ENCODE data around the gene BLOC1S4. TPM values are rescaled to one million over a fixed set of nuclear protein-coding genes. Genes with fewer than 3 reads are reported as not detected.

BLOC1S4 gene
- total and polyA plus RNA-seq, 4 donors = 4.9 to 7.7 (median 5.4) TPM

GRCh38 chr4:6668391-6668790 lies 47.6 kb upstream of the BLOC1S4 start:
- TF ChIP-seq JUND (IDR thresholded peaks at IDR 0.05) (no peak), RXRA (IDR thresholded peaks at IDR 0.05) (no peak), EGR1 (IDR thresholded peaks at IDR 0.05; ENCODE audit: low read depth in 2 of 2) (no peak), CTCF (IDR thresholded peaks at IDR 0.05; ENCODE audit: low read depth, low read length, missing input control) (no peak), FOXA2 (IDR thresholded peaks at IDR 0.05) (no peak), HNF4G (IDR thresholded peaks at IDR 0.05) (no peak), SP1 (IDR thresholded peaks at IDR 0.05) (no peak), FOXA1 (IDR thresholded peaks at IDR 0.05) (no peak), RAD21 (IDR thresholded peaks at IDR 0.05) (no peak), YY1 (IDR thresholded peaks at IDR 0.05) (no peak), TAF1 (conservative IDR thresholded peaks at IDR 0.05) (no peak)
- TF ChIP-seq, protein P1, sequence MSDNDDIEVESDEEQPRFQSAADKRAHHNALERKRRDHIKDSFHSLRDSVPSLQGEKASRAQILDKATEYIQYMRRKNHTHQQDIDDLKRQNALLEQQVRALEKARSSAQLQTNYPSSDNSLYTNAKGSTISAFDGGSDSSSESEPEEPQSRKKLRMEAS (IDR thresholded peaks at IDR 0.05) = no peak
- TF ChIP-seq, protein P2, sequence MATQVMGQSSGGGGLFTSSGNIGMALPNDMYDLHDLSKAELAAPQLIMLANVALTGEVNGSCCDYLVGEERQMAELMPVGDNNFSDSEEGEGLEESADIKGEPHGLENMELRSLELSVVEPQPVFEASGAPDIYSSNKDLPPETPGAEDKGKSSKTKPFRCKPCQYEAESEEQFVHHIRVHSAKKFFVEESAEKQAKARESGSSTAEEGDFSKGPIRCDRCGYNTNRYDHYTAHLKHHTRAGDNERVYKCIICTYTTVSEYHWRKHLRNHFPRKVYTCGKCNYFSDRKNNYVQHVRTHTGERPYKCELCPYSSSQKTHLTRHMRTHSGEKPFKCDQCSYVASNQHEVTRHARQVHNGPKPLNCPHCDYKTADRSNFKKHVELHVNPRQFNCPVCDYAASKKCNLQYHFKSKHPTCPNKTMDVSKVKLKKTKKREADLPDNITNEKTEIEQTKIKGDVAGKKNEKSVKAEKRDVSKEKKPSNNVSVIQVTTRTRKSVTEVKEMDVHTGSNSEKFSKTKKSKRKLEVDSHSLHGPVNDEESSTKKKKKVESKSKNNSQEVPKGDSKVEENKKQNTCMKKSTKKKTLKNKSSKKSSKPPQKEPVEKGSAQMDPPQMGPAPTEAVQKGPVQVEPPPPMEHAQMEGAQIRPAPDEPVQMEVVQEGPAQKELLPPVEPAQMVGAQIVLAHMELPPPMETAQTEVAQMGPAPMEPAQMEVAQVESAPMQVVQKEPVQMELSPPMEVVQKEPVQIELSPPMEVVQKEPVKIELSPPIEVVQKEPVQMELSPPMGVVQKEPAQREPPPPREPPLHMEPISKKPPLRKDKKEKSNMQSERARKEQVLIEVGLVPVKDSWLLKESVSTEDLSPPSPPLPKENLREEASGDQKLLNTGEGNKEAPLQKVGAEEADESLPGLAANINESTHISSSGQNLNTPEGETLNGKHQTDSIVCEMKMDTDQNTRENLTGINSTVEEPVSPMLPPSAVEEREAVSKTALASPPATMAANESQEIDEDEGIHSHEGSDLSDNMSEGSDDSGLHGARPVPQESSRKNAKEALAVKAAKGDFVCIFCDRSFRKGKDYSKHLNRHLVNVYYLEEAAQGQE (IDR thresholded peaks at IDR 0.05) = no peak
- TF ChIP-seq, protein P3, sequence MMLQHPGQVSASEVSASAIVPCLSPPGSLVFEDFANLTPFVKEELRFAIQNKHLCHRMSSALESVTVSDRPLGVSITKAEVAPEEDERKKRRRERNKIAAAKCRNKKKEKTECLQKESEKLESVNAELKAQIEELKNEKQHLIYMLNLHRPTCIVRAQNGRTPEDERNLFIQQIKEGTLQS (IDR thresholded peaks at IDR 0.05) = no peak
- H3K27me3 ChIP-seq (ENCODE audit: control insufficient read depth in 4 of 4, insufficient read depth in 4 of 4, low read length in 3 of 4) = peaks cover 0 to 1% (median 0%) of the 10 kb centered on the region in 4 donors
- no peak overlapping the region for H3K9ac ChIP-seq (ENCODE audit: low read depth in 1 of 2, low read length in 2 of 2)
- no peak for DNase-seq (ENCODE audit: low spot score)
- H3K27ac ChIP-seq (ENCODE audit: low read depth in 1 of 2, low read length in 2 of 2) = no peak overlapping the region
- 84% methylated on average over 11 of the region's 11 CpGs for WGBS
- H3K36me3 ChIP-seq (ENCODE audit: control insufficient read depth in 4 of 4, insufficient read depth in 3 of 4, low read depth in 1 of 4, low read length in 3 of 4) = no peaks in the 10 kb centered on the region
- peaks cover 0 to 2% (median 0%) of the 10 kb centered on the region in 4 donors for H3K4me1 ChIP-seq (ENCODE audit: control insufficient read depth in 4 of 4, insufficient read depth in 4 of 4, low read length in 3 of 4)
- no peak overlapping the region for H3K4me3 ChIP-seq (ENCODE audit: low read depth in 1 of 3, low read length in 3 of 3)
- no peaks in the 10 kb centered on the region for H3K9me3 ChIP-seq (ENCODE audit: control insufficient read depth in 4 of 4, low read length in 3 of 4)

DNA sequence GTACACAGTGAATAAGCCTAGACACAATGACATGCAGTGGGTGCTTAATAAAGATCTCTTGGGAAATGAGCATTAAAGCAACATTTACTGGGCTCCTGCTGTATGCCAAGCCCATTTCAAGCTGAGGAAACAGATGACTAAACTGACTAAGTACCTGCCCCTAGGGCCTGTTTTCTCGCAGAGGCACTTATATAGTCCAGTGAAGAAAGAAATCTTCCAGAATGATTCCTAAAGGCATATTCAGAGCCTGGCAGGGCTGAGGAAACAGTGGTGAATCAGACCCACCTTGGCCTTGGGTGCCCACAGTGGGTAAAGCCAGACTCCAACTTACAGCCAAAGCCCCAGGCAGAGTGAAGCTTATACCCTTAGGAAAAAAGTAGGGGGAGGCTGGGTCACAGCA lies 44.3 kb upstream of the BLOC1S4 start:
- no peak for TF ChIP-seq GABPA (IDR thresholded peaks at IDR 0.05 in 1 of 2, conservative IDR thresholded peaks at IDR 0.05 in 1 of 2)
- TF ChIP-seq, protein P3 (IDR thresholded peaks at IDR 0.05) = no peak
- no peak for TF ChIP-seq SP1 (IDR thresholded peaks at IDR 0.05)
- TF ChIP-seq JUND (IDR thresholded peaks at IDR 0.05) = no peak
- no peak for TF ChIP-seq RXRA (IDR thresholded peaks at IDR 0.05)
- no peak for TF ChIP-seq YY1 (IDR thresholded peaks at IDR 0.05)
- no peak for TF ChIP-seq FOXA2 (IDR thresholded peaks at IDR 0.05)
- TF ChIP-seq, protein P1 (IDR thresholded peaks at IDR 0.05) = no peak

More for the DNA sequence above, 44.3 kb upstream of the BLOC1S4 start:
- H3K4me3 ChIP-seq (ENCODE audit: low read depth in 1 of 3, low read length in 3 of 3) = no peak overlapping the region
- no peak for DNase-seq (ENCODE audit: low spot score)
- no peaks in the 10 kb centered on the region for H3K9me3 ChIP-seq (ENCODE audit: control insufficient read depth in 4 of 4, low read length in 3 of 4)
- H3K27ac ChIP-seq (ENCODE audit: low read depth in 1 of 2, low read length in 2 of 2) = no peak overlapping the region
- WGBS = 97% methylated on average over 1 of the region's 1 CpG
- no peaks in the 10 kb centered on the region for H3K27me3 ChIP-seq (ENCODE audit: control insufficient read depth in 4 of 4, insufficient read depth in 4 of 4, low read length in 3 of 4)
- H3K4me1 ChIP-seq (ENCODE audit: control insufficient read depth in 4 of 4, insufficient read depth in 4 of 4, low read length in 3 of 4) = peaks cover 5 to 24% (median 21%) of the 10 kb centered on the region in 4 donors
- H3K9ac ChIP-seq (ENCODE audit: low read depth in 1 of 2, low read length in 2 of 2) = no peak overlapping the region
- no peaks in the 10 kb centered on the region for H3K36me3 ChIP-seq (ENCODE audit: control insufficient read depth in 4 of 4, insufficient read depth in 3 of 4, low read depth in 1 of 4, low read length in 3 of 4)
